Lung (tissue), 12 donors: Measurements from ENCODE around the gene NFATC1. TPM values are rescaled to one million over a fixed set of nuclear protein-coding genes. Genes with fewer than 3 reads are reported as not detected.

Experiments used
- ATAC-seq: fragments of 200-7000 bp; cut with Tn5 transposase; one replicate; pipeline ENCODE4 v1.9.1; 2020; ENCODE audit warnings: moderate number of reproducible peaks; ENCODE audit not compliant: insufficient read depth, low FRiP score
- DNase-seq, 3 donors: peaks; one replicate each; pipeline ENCODE4 v3.0.0-alpha.2; 2013 to 2017
- H3K27ac ChIP-seq, 2 donors: one replicate each; pipeline ENCODE4 v1.5.1; 2013; ENCODE audit warnings: mild to moderate bottlenecking in 2 of 2, moderate library complexity in 2 of 2, control low read depth in 1 of 2, inconsistent platforms in 1 of 2, low read depth in 1 of 2, low read length in 1 of 2
- H3K27me3 ChIP-seq, 3 donors: one replicate each; pipeline ENCODE4 v1.5.1; 2013; ENCODE audit warnings: low read length in 2 of 3; ENCODE audit not compliant: control insufficient read depth in 3 of 3, insufficient read depth in 3 of 3
- H3K36me3 ChIP-seq, 4 donors: one replicate each; pipeline ENCODE4 v1.5.1; 2013; ENCODE audit warnings: low read length in 4 of 4, mild to moderate bottlenecking in 1 of 4, moderate library complexity in 1 of 4; ENCODE audit not compliant: control insufficient read depth in 4 of 4, insufficient read depth in 4 of 4
- H3K4me1 ChIP-seq, 5 donors: one replicate each; pipeline ENCODE4 v1.5.1; 2013; ENCODE audit warnings: low read length in 5 of 5, mild to moderate bottlenecking in 2 of 5, moderate library complexity in 1 of 5; ENCODE audit not compliant: control insufficient read depth in 5 of 5, insufficient read depth in 5 of 5
- H3K4me3 ChIP-seq: one replicate; pipeline ENCODE4 v1.5.1; 2013; ENCODE audit warnings: mild to moderate bottlenecking, control low read depth, moderate library complexity
- H3K9ac ChIP-seq, 2 donors: one replicate each; pipeline ENCODE4 v1.5.1; 2013; ENCODE audit warnings: low read length in 2 of 2, control low read depth in 1 of 2; ENCODE audit not compliant: insufficient read depth in 1 of 2
- H3K9me3 ChIP-seq, 4 donors: one replicate each; pipeline ENCODE4 v1.5.1; 2013; ENCODE audit warnings: low read length in 3 of 4, mild to moderate bottlenecking in 1 of 4, moderate library complexity in 1 of 4; ENCODE audit not compliant: control insufficient read depth in 4 of 4, insufficient read depth in 3 of 4
- CTCF ChIP-seq: IDR thresholded peaks from 2 replicates; pipeline ENCODE4 v1.5.1; 2012; ENCODE audit warnings: mild to moderate bottlenecking; ENCODE audit errors: control extremely low read depth, extremely low read depth
- WGBS, 2 donors: extraction: QIAGEN DNeasy Blood & Tissue Kit; methylation state at CpG; one replicate each; pipeline ENCODE4 v1.1.7; 2013; 5-methylcytosine and 5-hydroxymethylcytosine counted together
- polyA plus RNA-seq, 2 donors: library from polyadenylated mRNA; stranded (reverse); fragments of 200-250 nt; gene quantifications; one replicate each; pipeline ENCODE4 v1.2.1, GENCODE V29; 2013
- total RNA-seq, 2 donors: library from RNA; depleted of rRNA in 1 of 2; stranded (reverse); fragments of >200 nt in 1 of 2; gene quantifications; one replicate each; pipeline ENCODE4 v1.2.1, GENCODE V29; 2014 to 2021
- donor health status: control.
- donor health status: control.
- donor health status: Bipolar disorder and iron deficiency.
- donor health status: healthy.
- donor health status: DM: yes; HTN: yes; CAD: no.

NFATC1 gene
- total and polyA plus RNA-seq, 4 donors, result 8.6 to 25.5 (median 12.9) TPM

GRCh38 chr18:79496978-79497637 is 101.4 kb downstream of the NFATC1 start:
- peaks cover 0 to 6% (median 0%) of the 10 kb centered on the region in 4 donors for H3K36me3 ChIP-seq
- H3K4me3 ChIP-seq, result no peak overlapping the region
- no peak overlapping the region for H3K27ac ChIP-seq
- H3K4me1 ChIP-seq, result peaks cover 0 to 25% (median 4%) of the 10 kb centered on the region in 5 donors
- peak; percentile 92 to 97 (median 96) for DNase-seq
- WGBS, 2 donors, result 82 to 83% methylated on average over 22 of the region's 22 CpGs
- no peak for TF ChIP-seq CTCF
- ATAC-seq, result no peak
- no peak overlapping the region for H3K9ac ChIP-seq
- peaks cover 0 to 9% (median 3%) of the 10 kb centered on the region in 4 donors for H3K9me3 ChIP-seq
- H3K27me3 ChIP-seq, result no peaks in the 10 kb centered on the region

GRCh38 chr18:79497638-79498081 is 101.9 kb downstream of the NFATC1 start:
- TF ChIP-seq CTCF, result no peak
- Histone ChIP-seq H3K36me3 (peaks cover 0 to 6% (median 0%) of the 10 kb centered on the region in 4 donors), H3K9me3 (peaks cover 0 to 9% (median 3%) of the 10 kb centered on the region in 4 donors), H3K4me1 (peaks cover 0 to 24% (median 4%) of the 10 kb centered on the region in 5 donors), H3K27ac (no peak overlapping the region), H3K4me3 (no peak overlapping the region), H3K27me3 (no peaks in the 10 kb centered on the region), H3K9ac (no peak overlapping the region)
- no peak for ATAC-seq
- peak in 1 of 3 donors; percentile 15 for DNase-seq
- 86 to 89% methylated on average over 4 of the region's 4 CpGs for WGBS, 2 donors

GRCh38 chr18:79498662-79499061 is 102.9 kb downstream of the NFATC1 start:
- no peak for ATAC-seq
- Histone ChIP-seq H3K4me1 (peaks cover 0 to 24% (median 4%) of the 10 kb centered on the region in 5 donors), H3K36me3 (peaks cover 0 to 8% (median 0%) of the 10 kb centered on the region in 4 donors), H3K27ac (no peak overlapping the region), H3K9ac (no peak overlapping the region), H3K27me3 (no peaks in the 10 kb centered on the region), H3K4me3 (no peak overlapping the region), H3K9me3 (peaks cover 0 to 9% (median 3%) of the 10 kb centered on the region in 4 donors)
- TF ChIP-seq CTCF, result no peak
- DNase-seq, result no peak
- WGBS, 2 donors, result 95 to 99% methylated on average over 6 of the region's 6 CpGs
